HG02642 (cell line): ENCODE data around the gene LTBP4.
A peak's percentile ranks its signal among the peaks of the same experiment; 100 is the strongest.

Experiments
- ATAC-seq: cut with Tn5 transposase; IDR thresholded peaks from one replicate; pipeline ENCODE4 v1.9.1; 2021; ENCODE audit warnings: mild to moderate bottlenecking; ENCODE audit not compliant: unreplicated experiment, poor library complexity

Gene LTBP4

GRCh38 chr19:40659116-40659515 lies 57.9 kb downstream of the LTBP4 start:
- no peak for ATAC-seq

GRCh38 chr19:40659566-40659965 lies 58.4 kb downstream of the LTBP4 start:
- ATAC-seq: no peak

GRCh38 chr19:40661616-40662015 lies 60.4 kb downstream of the LTBP4 start:
- no peak for ATAC-seq

DNA sequence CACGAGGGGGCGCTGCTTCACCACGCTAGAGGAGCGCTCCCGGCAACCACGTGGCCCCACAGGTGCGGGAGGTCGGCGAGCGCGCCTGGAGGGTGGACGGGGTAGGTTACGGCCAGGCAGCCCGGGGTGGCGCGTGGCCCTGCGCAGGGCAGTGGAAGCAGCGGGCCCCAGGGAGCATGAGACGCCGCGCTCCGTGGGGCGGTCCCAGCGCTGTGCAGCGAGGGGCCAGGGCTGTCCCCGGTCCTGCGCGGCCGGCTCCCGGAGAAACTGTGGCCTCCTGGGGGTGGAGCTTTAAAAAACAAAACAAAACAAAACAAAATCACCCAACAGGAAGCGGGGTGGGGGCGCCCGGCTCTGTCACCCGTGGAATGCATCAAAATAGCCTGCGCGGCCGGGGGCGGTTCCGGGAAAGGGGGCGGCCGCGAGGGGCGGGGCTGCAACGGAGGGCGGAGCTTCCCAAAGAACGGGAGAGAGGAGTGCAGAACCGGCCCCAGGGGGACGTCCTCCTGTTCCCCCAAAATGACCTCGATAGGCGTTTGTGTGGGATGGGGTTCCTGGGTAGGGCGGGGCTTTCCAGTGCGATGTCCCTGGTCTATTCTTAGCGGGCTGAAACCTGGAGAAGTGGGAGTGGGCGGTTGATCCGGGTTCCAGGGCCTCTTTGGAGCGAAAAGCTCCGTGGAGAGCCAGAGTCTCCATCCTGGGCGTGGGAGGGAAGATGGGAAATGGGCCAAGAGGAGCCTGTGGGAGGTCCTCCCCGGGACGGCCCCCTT lies 61.9 kb downstream of the LTBP4 start:
- ATAC-seq: peak; percentile 93

DNA sequence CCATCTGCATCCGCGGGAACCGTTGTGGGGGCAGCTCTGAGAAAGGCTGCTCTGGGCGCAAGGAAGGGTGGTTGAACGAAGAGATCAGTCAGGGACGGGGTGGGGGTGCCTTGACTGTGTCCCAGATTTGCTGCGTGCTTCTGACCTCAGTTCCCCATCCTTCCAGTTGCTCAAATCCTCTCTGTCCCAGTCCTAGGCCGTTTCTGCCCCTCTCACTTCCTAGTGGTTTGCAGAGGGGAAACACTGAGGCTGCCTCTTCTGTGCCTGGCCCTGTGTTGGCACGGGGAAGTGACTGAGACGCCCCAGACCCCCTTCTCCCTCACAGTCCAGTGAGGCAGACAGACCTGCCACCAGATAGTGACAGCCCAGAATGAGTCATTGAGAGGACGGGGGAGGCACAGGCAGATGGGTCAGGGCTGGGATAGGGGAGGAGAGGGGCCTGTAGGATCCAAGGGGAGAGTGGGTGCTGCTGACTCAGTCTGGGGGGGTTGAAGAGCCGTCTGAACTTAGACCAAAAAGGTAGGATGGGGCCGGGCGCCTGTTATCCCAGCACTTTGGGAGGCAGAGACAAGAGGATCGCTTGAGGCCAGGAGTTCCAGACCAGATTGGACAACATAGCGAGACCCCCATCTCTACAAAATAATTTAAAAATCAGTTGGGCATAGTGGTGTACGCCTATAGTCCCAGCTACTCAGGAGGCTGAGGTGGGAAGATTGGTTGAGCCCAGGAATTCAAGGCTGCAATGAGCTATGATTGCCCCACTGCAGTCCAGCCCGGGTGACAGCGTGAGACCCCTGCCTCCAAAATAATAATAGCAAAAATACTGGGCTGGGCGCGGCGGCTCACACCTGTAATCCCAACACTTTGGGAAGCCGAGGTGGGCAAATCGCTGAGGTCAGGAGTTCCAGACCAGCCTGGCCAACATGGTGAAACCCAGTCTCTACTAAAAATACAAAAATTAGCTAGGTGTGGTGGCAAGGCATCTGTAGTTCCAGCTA lies 62.8 kb downstream of the LTBP4 start:
- no peak for ATAC-seq

DNA sequence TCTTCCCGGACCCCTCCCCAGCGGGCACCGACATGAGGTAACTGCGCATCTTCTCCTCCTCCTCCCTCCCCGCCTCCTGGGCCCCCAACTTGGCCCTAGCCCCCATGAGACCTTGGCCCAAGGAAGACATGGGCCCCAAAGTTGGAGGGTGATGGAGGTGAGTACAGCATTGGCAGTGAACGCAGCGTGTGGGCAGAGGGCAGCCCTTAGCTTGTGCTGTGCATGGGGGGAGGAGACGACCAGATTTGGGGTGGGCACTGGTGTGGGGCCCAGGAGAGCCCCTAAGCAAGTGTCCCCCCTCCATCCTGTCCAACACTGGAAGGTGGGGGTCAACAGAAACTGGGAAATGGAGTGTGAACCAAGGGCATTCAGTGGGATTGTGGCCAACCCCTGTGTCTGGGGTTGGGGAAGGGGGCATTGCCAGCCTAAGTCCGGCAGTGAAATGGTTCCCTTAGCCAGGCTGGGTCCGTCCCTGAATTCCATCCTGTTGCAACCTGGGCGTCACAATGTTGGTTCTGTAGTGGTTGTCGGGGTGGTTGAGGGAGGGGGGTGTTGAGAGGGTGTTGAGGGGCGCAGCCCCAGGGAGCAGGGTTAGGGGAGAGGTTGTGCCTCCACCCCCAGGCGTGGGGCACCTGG lies 65.8 kb downstream of the LTBP4 start:
- ATAC-seq: no peak

- ATAC-seq: no peak
Observed at GRCh38 chr19:40667602-40668001, 66.4 kb downstream of the LTBP4 start.

- no peak for ATAC-seq
Observed at GRCh38 chr19:40668991-40669614, 67.9 kb downstream of the LTBP4 start.

GRCh38 chr19:40671404-40671803 lies 70.2 kb downstream of the LTBP4 start:
- ATAC-seq: no peak

DNA sequence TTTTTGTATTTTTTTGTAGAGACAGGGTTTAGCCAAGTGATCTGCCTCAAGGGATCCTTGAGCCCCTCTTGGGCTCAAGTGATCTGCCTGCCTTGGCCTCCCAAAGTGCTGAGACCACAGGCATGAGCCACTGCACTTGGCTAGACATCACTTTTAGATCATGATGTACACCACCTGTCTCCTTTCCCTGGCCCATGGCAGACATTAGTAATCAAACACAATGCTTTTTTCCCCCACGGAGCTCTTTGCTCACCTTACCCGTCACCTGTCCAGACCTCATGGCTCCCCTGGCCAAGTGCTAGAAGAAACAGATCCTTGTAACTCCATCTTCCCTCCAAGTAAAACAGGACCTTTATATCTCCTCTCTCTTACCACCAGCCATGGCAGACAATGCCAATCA lies 70.9 kb downstream of the LTBP4 start:
- no peak for ATAC-seq

DNA sequence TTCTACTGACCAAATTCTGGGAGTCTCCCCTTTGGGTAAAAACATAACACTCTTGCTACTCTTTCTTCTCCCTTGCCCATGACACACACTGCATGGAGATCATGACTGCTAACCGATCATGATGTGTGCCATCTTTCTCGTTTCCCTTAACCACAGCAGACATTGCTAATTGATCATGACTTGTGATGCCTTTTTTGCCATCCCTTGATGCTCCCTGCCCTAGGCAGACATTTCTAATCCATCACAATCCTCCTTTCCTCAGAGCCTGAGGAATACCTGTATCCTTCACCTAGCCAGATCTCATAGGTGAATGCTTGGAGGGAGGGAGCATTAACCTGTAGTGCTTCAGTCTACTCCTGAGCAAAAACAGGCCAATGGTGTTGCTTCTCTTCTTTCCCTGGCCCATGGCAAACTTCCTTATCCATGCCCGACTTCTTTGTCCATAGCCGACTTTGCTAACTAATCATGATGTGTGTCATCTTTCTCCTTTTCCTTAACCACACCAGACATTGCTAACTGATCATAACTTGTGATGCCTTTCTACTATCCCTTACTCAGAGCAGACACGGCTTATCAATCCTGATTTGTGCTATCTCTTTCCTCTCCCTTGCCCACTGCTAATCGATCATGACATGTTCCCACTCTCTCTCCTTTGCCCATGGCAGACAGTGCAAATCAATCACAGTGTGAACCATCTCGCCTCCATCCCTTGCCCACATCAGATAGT lies 71.6 kb downstream of the LTBP4 start:
- no peak for ATAC-seq

GRCh38 chr19:40673397-40673796 lies 72.2 kb downstream of the LTBP4 start:
- ATAC-seq: no peak

DNA sequence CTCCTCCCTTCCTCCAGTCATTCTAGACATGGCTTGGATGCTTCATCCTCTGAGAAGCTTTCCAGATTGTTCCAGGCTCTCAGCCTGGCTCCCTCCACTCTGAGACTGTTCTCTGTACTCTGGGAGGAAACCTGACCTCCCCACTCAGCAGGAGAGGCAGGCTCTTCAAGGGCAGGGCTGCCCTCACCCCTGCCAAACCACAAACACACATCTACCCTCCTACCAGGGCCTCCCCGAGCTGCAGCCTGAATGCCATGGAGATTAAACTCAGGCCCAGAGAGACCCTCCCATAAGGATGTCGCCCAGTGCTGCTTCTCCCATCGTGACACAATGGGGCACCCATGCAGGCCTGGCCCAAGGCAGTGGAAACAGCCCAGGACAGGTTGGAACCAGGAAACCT lies 73.1 kb downstream of the LTBP4 start:
- ATAC-seq: no peak

- ATAC-seq: no peak
Observed at GRCh38 chr19:40677156-40677555, 76.0 kb downstream of the LTBP4 start.
